Putamen (tissue), 1 donor: ENCODE measurements around the gene GET4.
"Not testable (repeated sequence)": the region's sequence is repeated elsewhere in the genome, so short reads cannot be mapped to it uniquely, and the experiment has no call there.

Experiments used
- DNase-seq: peaks from one replicate; pipeline ENCODE4 v3.0.0-alpha.2; 2016; ENCODE audit warnings: low spot score

The GET4 gene

GRCh38 chr7:900331-901040 is 24.1 kb downstream of the GET4 start:
- DNase-seq: no peak

GRCh38 chr7:901041-901387 is 24.7 kb downstream of the GET4 start:
- no peak for DNase-seq

- DNase-seq: peak; percentile 83
Observed at GRCh38 chr7:901388-902154, 25.2 kb downstream of the GET4 start.

- no peak for DNase-seq
Observed at GRCh38 chr7:902996-903395, 26.6 kb downstream of the GET4 start.

- no peak for DNase-seq
Observed at GRCh38 chr7:903921-904755, 27.8 kb downstream of the GET4 start.

GRCh38 chr7:904847-905246 is 28.5 kb downstream of the GET4 start:
- DNase-seq: no peak

- no peak for DNase-seq
Observed at GRCh38 chr7:906776-907157, 30.4 kb downstream of the GET4 start.

- no peak for DNase-seq
Observed at GRCh38 chr7:907158-907980, 31.0 kb downstream of the GET4 start.

- DNase-seq: no peak
Observed at GRCh38 chr7:908159-908581, 31.8 kb downstream of the GET4 start.

GRCh38 chr7:908591-909357 is 32.4 kb downstream of the GET4 start:
- not testable (repeated sequence) for DNase-seq

- DNase-seq: no peak
Observed at GRCh38 chr7:909358-910329, 33.3 kb downstream of the GET4 start.

GRCh38 chr7:910441-910861 is 34.1 kb downstream of the GET4 start:
- no peak for DNase-seq

- no peak for DNase-seq
Observed at GRCh38 chr7:910931-911431, 34.6 kb downstream of the GET4 start.

GRCh38 chr7:911791-912480 is 35.6 kb downstream of the GET4 start:
- peak; percentile 90 for DNase-seq

GRCh38 chr7:913736-914520 is 37.6 kb downstream of the GET4 start:
- peak; percentile 71 for DNase-seq

GRCh38 chr7:914521-915194 is 38.3 kb downstream of the GET4 start:
- DNase-seq: no peak
